Measurements from ENCODE around the gene GAB1.
A peak's percentile ranks its signal among the peaks of the same experiment; 100 is the strongest.

The GAB1 gene

DNA sequence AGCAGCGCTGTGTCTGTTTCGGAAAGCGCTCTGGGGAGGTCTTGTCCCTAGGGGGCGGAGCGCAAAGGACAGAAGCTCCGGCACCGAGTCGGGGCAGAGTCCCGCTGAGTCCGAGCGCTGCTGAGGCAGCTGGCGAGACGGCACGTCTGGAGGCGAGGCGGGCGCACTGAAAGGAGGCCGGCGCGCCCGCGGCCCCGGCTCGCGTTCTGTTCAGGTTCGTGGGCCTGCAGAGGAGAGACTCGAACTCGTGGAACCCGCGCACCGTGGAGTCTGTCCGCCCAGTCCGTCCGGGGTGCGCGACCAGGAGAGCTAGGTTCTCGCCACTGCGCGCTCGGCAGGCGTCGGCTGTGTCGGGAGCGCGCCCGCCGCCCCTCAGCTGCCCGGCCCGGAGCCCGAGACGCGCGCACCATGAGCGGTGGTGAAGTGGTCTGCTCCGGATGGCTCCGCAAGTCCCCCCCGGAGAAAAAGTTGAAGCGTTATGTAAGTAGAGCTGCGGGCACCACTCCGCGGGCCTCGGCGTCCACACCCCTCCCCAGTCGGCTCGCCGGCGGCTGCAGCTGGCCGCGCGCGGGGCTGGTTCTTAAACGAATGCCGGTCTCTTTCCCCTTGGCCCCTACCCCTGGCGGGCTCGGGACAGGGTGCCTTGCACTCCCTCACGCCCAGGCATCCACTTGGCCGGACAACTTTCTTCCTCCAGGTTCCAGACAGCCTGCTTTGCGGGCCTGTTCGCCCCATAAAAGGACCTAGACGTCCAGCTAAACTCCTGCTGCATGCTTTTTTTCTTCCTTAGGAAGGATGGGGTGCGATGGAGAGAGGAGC is at the start of gene GAB1:
Gene GAB1 (plus strand): TSS at position 96 of the 819 bp plus-strand sequence. CDS start 313 bp downstream, at position 409.
- DNase-seq = peak; percentile 18 to 76

GRCh38 chr4:143287572-143287923 is 49.1 kb upstream of the GAB1 start:
- DNase-seq = no peak

GRCh38 chr4:143288171-143288570 is 48.5 kb upstream of the GAB1 start:
- DNase-seq = no peak

DNA sequence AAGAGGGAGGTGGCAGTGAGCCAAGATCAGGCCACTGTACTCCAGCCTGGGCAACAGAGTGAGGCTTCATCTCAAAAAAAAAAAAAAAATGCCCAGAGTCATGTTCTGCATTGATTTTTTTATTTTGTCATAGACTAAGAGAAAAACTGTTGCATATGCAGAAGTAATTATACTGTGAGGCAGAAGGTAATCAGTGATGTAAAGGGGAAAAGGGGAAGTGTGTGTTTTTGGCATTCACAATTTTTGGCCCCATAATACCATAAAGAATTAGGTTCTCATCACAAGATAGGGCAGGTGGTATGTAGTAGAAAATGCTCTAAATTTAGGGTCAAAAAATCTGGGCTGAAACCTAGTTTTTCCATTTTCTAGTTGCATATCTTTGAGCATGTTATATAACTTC is 47.3 kb upstream of the GAB1 start:
- no peak for DNase-seq

- no peak for DNase-seq
Observed at GRCh38 chr4:143291314-143291713, 45.4 kb upstream of the GAB1 start.

GRCh38 chr4:143292858-143293257 is 43.8 kb upstream of the GAB1 start:
- DNase-seq = no peak

GRCh38 chr4:143294310-143294709 is 42.4 kb upstream of the GAB1 start:
- no peak for DNase-seq

- DNase-seq = no peak
Observed at GRCh38 chr4:143294710-143295275, 41.9 kb upstream of the GAB1 start.

GRCh38 chr4:143296397-143297067 is 40.1 kb upstream of the GAB1 start:
- DNase-seq = no peak

GRCh38 chr4:143300860-143301259 is 35.8 kb upstream of the GAB1 start:
- no peak for DNase-seq

DNA sequence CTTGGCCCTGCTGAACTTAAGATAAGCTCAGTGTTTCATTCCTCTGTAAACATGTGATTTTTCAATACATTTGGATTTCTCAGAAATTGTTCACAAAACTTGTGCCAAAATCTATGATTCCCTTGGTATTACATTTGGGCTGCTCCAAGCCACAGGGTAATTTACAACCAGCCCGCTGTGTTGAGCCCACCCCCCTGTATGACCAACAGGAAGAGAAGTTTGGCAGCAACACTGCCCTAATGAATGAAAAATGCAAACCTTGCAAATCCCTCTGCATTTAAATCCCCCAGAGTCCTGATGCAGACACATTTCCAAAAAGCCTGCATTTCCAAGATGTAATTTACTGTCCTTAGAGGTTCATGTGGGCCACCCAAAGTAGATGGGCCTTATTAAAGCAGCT is 34.1 kb upstream of the GAB1 start:
- no peak for DNase-seq

- DNase-seq = no peak
Observed at GRCh38 chr4:143306788-143307187, 29.9 kb upstream of the GAB1 start.

DNA sequence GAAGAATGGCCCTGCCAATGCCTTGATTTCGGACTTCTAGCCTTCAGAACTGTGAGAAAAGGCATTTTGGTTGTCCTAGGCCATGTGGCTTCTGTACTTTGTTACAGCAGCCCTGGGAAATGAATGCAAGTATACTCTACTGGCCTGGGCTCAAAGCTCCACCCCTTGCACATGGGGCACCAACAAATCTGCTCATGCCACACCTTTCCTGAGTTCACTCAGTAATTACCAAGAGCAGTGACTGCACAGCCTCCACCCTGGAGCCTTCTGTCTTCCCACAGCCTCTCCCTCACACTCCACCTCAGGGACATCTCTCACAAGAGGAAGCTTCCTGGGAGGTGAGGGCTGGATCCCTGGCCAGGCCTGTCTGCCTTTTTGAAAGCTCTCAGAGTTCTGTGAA is 29.1 kb upstream of the GAB1 start:
- DNase-seq = no peak

DNA sequence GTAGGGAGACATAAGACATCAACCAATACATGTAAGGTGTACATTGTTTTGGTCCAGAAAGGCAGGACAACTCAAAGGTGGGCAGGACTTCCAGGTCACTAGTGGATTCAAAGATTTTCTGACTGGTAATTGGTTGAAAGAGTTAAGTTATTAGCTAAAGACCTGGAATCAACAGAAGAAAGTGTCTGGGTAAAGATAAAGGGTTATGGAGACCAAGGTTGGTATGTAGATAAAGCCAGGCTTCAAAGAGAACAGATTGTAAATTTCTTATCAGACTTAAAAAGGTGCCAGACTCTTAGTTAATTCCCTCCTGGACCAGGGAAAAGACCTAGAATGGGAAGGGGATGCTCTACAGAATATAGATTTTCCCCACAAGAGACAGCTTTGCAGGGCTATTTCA is 28.3 kb upstream of the GAB1 start:
- no peak for DNase-seq

DNA sequence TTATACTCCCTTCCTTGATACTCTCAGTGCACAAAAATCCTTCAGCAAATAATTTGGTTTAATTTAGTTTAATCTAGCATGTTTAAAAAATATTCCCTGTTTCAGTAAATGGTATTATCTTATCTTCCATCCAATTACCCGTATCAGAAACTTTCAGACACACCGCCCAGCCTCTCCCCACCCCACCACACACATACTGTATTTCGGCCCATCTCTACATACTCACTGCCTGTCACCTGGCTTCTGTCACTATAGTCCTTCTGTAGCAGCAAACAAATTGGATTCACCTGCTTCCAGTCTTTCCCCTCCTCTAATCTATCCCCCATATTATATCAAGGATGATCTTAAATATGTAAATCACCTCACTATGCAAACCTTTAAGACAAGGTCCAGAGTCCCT is 24.8 kb upstream of the GAB1 start:
- no peak for DNase-seq

- no peak for DNase-seq
Observed at GRCh38 chr4:143313521-143313920, 23.2 kb upstream of the GAB1 start.

DNA sequence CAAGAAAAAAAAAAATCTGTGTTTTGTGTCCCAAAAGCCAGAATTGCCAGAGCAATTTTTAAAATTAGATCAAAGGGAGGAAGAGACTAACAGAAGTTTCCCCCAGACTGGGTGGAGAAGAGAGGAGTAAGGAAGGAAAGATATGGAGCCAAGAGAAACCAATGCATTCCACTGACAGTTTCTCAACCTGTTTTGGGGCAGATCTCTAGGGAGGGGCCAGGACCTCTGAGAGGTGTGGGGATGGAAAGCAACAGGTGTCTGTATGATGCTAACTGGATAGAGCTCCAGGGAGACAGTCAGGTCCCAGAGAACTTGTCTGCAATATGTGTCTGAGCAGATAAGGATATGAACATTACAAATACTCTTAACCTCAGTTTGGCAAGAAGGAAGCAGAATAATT is 22.7 kb upstream of the GAB1 start:
- no peak for DNase-seq

DNA sequence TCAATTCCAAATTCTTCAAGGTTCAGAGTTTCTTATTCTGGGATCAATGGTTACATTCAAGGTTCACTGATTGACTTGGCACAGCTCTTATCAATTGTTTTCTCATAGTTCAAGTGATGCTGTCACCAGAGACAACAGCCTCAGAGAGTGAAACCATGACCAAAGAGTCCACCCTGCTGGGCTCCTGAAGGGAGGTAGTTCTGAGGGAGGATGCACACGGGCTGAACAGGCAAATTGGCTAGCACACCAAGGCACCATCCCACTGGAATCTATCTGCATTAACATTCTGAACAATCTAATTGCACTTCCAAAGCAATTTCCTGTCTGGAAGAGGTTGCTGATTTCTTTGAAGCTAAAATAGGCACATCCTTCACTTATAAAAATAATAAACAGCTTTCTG is 16.6 kb upstream of the GAB1 start:
- DNase-seq = no peak

DNA sequence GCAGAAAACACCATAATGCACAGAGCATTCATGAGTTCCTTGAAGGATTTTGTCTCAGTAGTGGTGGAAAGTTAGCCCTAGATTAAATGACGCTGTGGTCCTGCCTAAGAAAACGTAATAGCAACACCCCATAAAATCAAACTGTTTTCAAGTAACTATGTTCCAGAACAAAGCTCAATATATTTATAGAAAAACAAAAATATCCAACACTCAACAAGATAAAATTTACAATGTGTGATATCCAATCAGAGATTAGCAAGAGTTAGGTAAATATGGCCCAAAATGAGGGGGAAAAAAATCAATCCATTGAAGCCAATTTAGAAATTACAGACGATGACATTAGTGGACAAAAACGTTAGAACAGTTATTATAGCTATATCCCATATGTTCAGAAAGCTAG is 9.9 kb upstream of the GAB1 start:
- DNase-seq = no peak

GRCh38 chr4:143329985-143330384 is 6.7 kb upstream of the GAB1 start:
- no peak for DNase-seq

GRCh38 chr4:143335979-143336780 is 496 bp upstream of the GAB1 start:
- peak; percentile 10 to 44 for DNase-seq

- no peak for DNase-seq
Observed at GRCh38 chr4:143337600-143338287, 1.1 kb downstream of the GAB1 start.

GRCh38 chr4:143338313-143338712 is 1.6 kb downstream of the GAB1 start:
- no peak for DNase-seq
